H1 (cell line): ENCODE data around the gene TLL1. TPM values are rescaled to one million over a fixed set of nuclear protein-coding genes. Genes with fewer than 3 reads are reported as not detected.

ENCODE experiments used
- CTCF ChIA-PET: fragments of 300-600 bp; sonication (Branson Sonifier 250); formaldehyde crosslinking; loops from one replicate; lab custom pipeline; 2021; ENCODE audit not compliant: partially characterized antibody; lab: Charles Lee
- POLR2A ChIA-PET: fragments of 300-600 bp; sonication (Branson Sonifier 250); formaldehyde crosslinking; loops from one replicate; lab custom pipeline; 2021; ENCODE audit warnings: inconsistent platforms; ENCODE audit not compliant: partially characterized antibody; lab: Charles Lee
- DNase-seq, 2 experiments: peaks; one replicate each; pipeline versions ENCODE4 v3.0.0 to v3.0.0-alpha.2; 2010 to 2022; ENCODE audit warnings: low spot score in 2 of 2, low read depth in 1 of 2, mixed read lengths in 1 of 2
- FAIRE-seq: peaks from 2 replicates; lab custom pipeline; 2011; peaks lifted over from hg19 to GRCh38; lab: Jason Lieb, UNC
- H2AFZ ChIP-seq: 2 replicates; pipeline ENCODE4 v1.8.1; 2012; ENCODE audit warnings: low read length, inconsistent platforms
- H2AK5ac ChIP-seq: 2 replicates; pipeline ENCODE4 v1.6.1; 2013; ENCODE audit warnings: low read depth, low read length
- H2BK120ac ChIP-seq: replicated peaks from 2 replicates; pipeline ENCODE3; 2013; ENCODE audit warnings: low read depth, low read length, inconsistent platforms
- H2BK12ac ChIP-seq: 2 replicates; pipeline ENCODE4 v1.6.1; 2013; ENCODE audit warnings: low read depth, low read length
- H2BK15ac ChIP-seq: 2 replicates; pipeline ENCODE4 v1.6.1; 2013; ENCODE audit warnings: low read length
- H2BK20ac ChIP-seq: 2 replicates; pipeline ENCODE4 v1.6.1; 2013; ENCODE audit warnings: low read length
- H2BK5ac ChIP-seq: 2 replicates; pipeline ENCODE4 v1.6.1; 2013; ENCODE audit warnings: low read depth, low read length
- H3K14ac ChIP-seq: 2 replicates; pipeline ENCODE4 v1.6.1; 2013; ENCODE audit warnings: inconsistent platforms; ENCODE audit not compliant: insufficient read length
- H3K18ac ChIP-seq: 2 replicates; pipeline ENCODE4 v1.6.1; 2013; ENCODE audit warnings: low read length; ENCODE audit errors: extremely low read depth
- H3K23ac ChIP-seq: 2 replicates; pipeline ENCODE4 v1.6.1; 2013; ENCODE audit warnings: inconsistent platforms; ENCODE audit not compliant: insufficient read length
- H3K23me2 ChIP-seq: 2 replicates; pipeline ENCODE4 v1.6.1; 2013; ENCODE audit warnings: low read depth, low read length
- H3K27ac ChIP-seq: 2 replicates; pipeline ENCODE4 v1.6.1; 2011; ENCODE audit warnings: low read depth, low read length, inconsistent platforms
- H3K27me3 ChIP-seq, 4 experiments: replicated peaks in 1 of 4; 1 replicate in 1 of 4; 2 replicates in 3 of 4; pipeline versions ENCODE4 v1.6.1 to v1.8.1; 2011 to 2013; ENCODE audit warnings: low read length in 3 of 4, mild to moderate bottlenecking in 3 of 4, inconsistent platforms in 2 of 4, mixed read lengths in 2 of 4, moderate library complexity in 1 of 4; ENCODE audit not compliant: control insufficient read depth in 3 of 4, insufficient read depth in 3 of 4; ENCODE audit errors: extremely low read depth in 1 of 4
- H3K36me3 ChIP-seq, 4 experiments: 2 replicates each; pipeline versions ENCODE4 v1.6.1 to v1.8.1; 2011 to 2013; ENCODE audit warnings: mild to moderate bottlenecking in 4 of 4, low read length in 3 of 4, moderate library complexity in 2 of 4, control low read depth in 1 of 4, inconsistent platforms in 1 of 4; ENCODE audit not compliant: insufficient read depth in 4 of 4, control insufficient read depth in 2 of 4
- H3K4ac ChIP-seq: replicated peaks from 2 replicates; pipeline ENCODE3; 2013; ENCODE audit warnings: low read length, low read depth, mixed read lengths, inconsistent platforms; ENCODE audit not compliant: insufficient read length
- H3K4me1 ChIP-seq, 4 experiments: replicated peaks in 1 of 4; 1 replicate in 1 of 4; 2 replicates in 3 of 4; pipeline versions ENCODE4 v1.6.1 to v1.8.1; 2011 to 2013; ENCODE audit warnings: low read length in 3 of 4, inconsistent platforms in 2 of 4, mixed read lengths in 1 of 4; ENCODE audit not compliant: insufficient read depth in 4 of 4, control insufficient read depth in 3 of 4
- H3K4me2 ChIP-seq, 2 experiments: 2 replicates each; pipeline versions ENCODE4 v1.6.1 to v1.8.1; 2011 to 2013; ENCODE audit warnings: low read depth in 2 of 2, low read length in 2 of 2, control low read depth in 1 of 2, inconsistent platforms in 1 of 2, mild to moderate bottlenecking in 1 of 2; ENCODE audit not compliant: insufficient read depth in 1 of 2
- H3K4me3 ChIP-seq, 4 experiments: fragments of 200-600, 300-600 bp in 1 of 4; sonication (generic), shearing (Covaris generic), sonication (Bioruptor Twin) in 1 of 4; 2 replicates each; pipeline versions ENCODE4 v1.5.1 to v1.8.1; 2011 to 2016; ENCODE audit warnings: low read length in 4 of 4, low read depth in 3 of 4, control low read depth in 2 of 4, inconsistent platforms in 2 of 4, mild to moderate bottlenecking in 2 of 4, mixed read lengths in 1 of 4, moderate library complexity in 1 of 4; ENCODE audit not compliant: insufficient read depth in 2 of 4; ENCODE audit errors: extremely low read depth in 1 of 4
- H3K56ac ChIP-seq: replicated peaks from 2 replicates; pipeline ENCODE3; 2013; ENCODE audit warnings: low read depth, mild to moderate bottlenecking, mixed read lengths, low read length, inconsistent platforms; ENCODE audit not compliant: insufficient read length
- H3K79me1 ChIP-seq: 2 replicates; pipeline ENCODE4 v1.6.1; 2013; ENCODE audit warnings: low read depth, low read length, control low read depth
- H3K79me2 ChIP-seq, 2 experiments: 2 replicates each; pipeline versions ENCODE4 v1.6.1 to v1.8.1; 2012 to 2013; ENCODE audit warnings: low read length in 2 of 2, mild to moderate bottlenecking in 2 of 2, inconsistent platforms in 1 of 2; ENCODE audit not compliant: insufficient read depth in 2 of 2, control insufficient read depth in 1 of 2
- H3K9ac ChIP-seq, 4 experiments: replicated peaks in 1 of 4; 1 replicate in 1 of 4; 2 replicates in 3 of 4; pipeline versions ENCODE4 v1.6.1 to v1.8.1; 2011 to 2013; ENCODE audit warnings: low read depth in 3 of 4, low read length in 3 of 4, control low read depth in 2 of 4, mild to moderate bottlenecking in 2 of 4, moderate library complexity in 2 of 4, inconsistent platforms in 1 of 4; ENCODE audit errors: extremely low read depth in 1 of 4
- H3K9me3 ChIP-seq, 2 experiments: 2 replicates each; pipeline versions ENCODE4 v1.6.1 to v1.8.1; 2012 to 2013; ENCODE audit warnings: mild to moderate bottlenecking in 2 of 2, moderate library complexity in 2 of 2, control low read depth in 1 of 2, inconsistent platforms in 1 of 2, low read depth in 1 of 2, low read length in 1 of 2, mixed read lengths in 1 of 2; ENCODE audit not compliant: insufficient read depth in 2 of 2
- H4K20me1 ChIP-seq, 2 experiments: replicated peaks in 1 of 2; 2 replicates each; pipeline versions ENCODE3 to v1.8.1; 2011 to 2013; ENCODE audit warnings: inconsistent platforms in 2 of 2, low read length in 2 of 2, mild to moderate bottlenecking in 1 of 2; ENCODE audit not compliant: insufficient read depth in 2 of 2, control insufficient read depth in 1 of 2
- H4K5ac ChIP-seq: 2 replicates; pipeline ENCODE4 v1.6.1; 2013; ENCODE audit warnings: low read length, low read depth, mixed read lengths, inconsistent platforms; ENCODE audit not compliant: insufficient read length
- H4K8ac ChIP-seq: 2 replicates; pipeline ENCODE4 v1.8.0; 2013; ENCODE audit warnings: mild to moderate bottlenecking, moderate library complexity, low read length, inconsistent platforms; ENCODE audit not compliant: insufficient read depth; ENCODE audit errors: extremely low read depth
- H4K91ac ChIP-seq: replicated peaks from 2 replicates; pipeline ENCODE3; 2013; ENCODE audit warnings: low read length, mixed read lengths, inconsistent platforms; ENCODE audit not compliant: insufficient read length
- CHD2 ChIP-seq: IDR thresholded peaks from 2 replicates; pipeline ENCODE4 v1.6.1; 2012; ENCODE audit warnings: low read length, improper control_type of control experiment
- EP300 ChIP-seq, 2 experiments: IDR thresholded peaks; 1 replicate in 1 of 2; 2 replicates in 1 of 2; pipeline ENCODE4 v1.6.1; 2011 to 2012; ENCODE audit warnings: low read depth in 2 of 2, low read length in 2 of 2, mild to moderate bottlenecking in 2 of 2, borderline replicate concordance in 1 of 2, inconsistent platforms in 1 of 2, moderate library complexity in 1 of 2
- FOSL1 ChIP-seq: IDR thresholded peaks from 2 replicates; pipeline ENCODE4 v1.6.1; 2011; ENCODE audit warnings: mild to moderate bottlenecking, low read depth, low read length, moderate library complexity; ENCODE audit not compliant: insufficient read depth
- GABPA ChIP-seq: IDR thresholded peaks from 2 replicates; pipeline ENCODE4 v1.6.1; 2011; ENCODE audit warnings: mild to moderate bottlenecking, low read length, moderate library complexity, borderline replicate concordance; ENCODE audit not compliant: insufficient read depth
- JUND ChIP-seq: IDR thresholded peaks from 2 replicates; pipeline ENCODE4 v1.6.1; 2011; ENCODE audit warnings: mild to moderate bottlenecking, improper control_type of control experiment, low read length
- NANOG ChIP-seq: IDR thresholded peaks from 2 replicates; pipeline ENCODE4 v1.6.1; 2011; ENCODE audit warnings: low read length, low read depth, mild to moderate bottlenecking, inconsistent platforms; ENCODE audit not compliant: insufficient read depth, poor library complexity, severe bottlenecking
- PHF8 ChIP-seq: fragments of 200-600 bp; sonication (generic); conservative IDR thresholded peaks from 2 replicates; pipeline ENCODE4 v1.7.1; 2012; ENCODE audit warnings: low read depth, mild to moderate bottlenecking, inconsistent platforms, low read length, moderate library complexity
- RFX5 ChIP-seq: IDR thresholded peaks from 2 replicates; pipeline ENCODE4 v1.6.1; 2011; ENCODE audit warnings: low read depth, low read length, improper control_type of control experiment, borderline replicate concordance
- SAP30 ChIP-seq: fragments of 300-600 bp; sonication (generic); IDR thresholded peaks from 2 replicates; pipeline ENCODE4 v1.7.1; 2012; ENCODE audit warnings: low read length, moderate library complexity, mild to moderate bottlenecking, inconsistent platforms; ENCODE audit not compliant: insufficient read depth, insufficient replicate concordance
- SIRT6 ChIP-seq: IDR thresholded peaks from one replicate; pipeline ENCODE4 v1.7.1; 2012; ENCODE audit warnings: low read length, inconsistent platforms
- SIX5 ChIP-seq: IDR thresholded peaks from 2 replicates; pipeline ENCODE4 v1.6.1; 2011; ENCODE audit warnings: mild to moderate bottlenecking, low read depth, low read length
- TCF12 ChIP-seq: IDR thresholded peaks from 2 replicates; pipeline ENCODE4 v1.6.1; 2011; ENCODE audit warnings: low read depth, mild to moderate bottlenecking, low read length
- TEAD4 ChIP-seq: IDR thresholded peaks from 2 replicates; pipeline ENCODE4 v1.6.1; 2012; ENCODE audit warnings: low read depth, low read length, inconsistent platforms, mixed read lengths
- WGBS, 2 experiments: shearing (Covaris generic) in 1 of 2; methylation state at CpG; one replicate each; pipeline versions ENCODE4 v1.1.6 to v1.1.7; 2013 to 2015; ENCODE audit warnings: low lambda C conversion rate in 2 of 2, mixed read lengths in 2 of 2, inconsistent platforms in 1 of 2, low coverage in 1 of 2, missing lambda C conversion rate in 1 of 2; ENCODE audit not compliant: insufficient replicate concordance in 2 of 2, insufficient coverage in 1 of 2, insufficient read length in 1 of 2; ENCODE audit errors: extremely low coverage in 1 of 2, missing lambda C conversion rate in 1 of 2; 5-methylcytosine and 5-hydroxymethylcytosine counted together
- polyA plus RNA-seq, 7 experiments: library from polyadenylated mRNA; depleted of rRNA in 3 of 7; stranded (reverse) in 5 of 7; unstranded in 2 of 7; fragments of >200 nt in 5 of 7; fragments of 200-250 nt in 2 of 7; gene quantifications; 1 replicate in 5 of 7; 2 replicates in 1 of 7; 4 replicates in 1 of 7; pipeline versions ENCODE4 v1.2.1 to v1.2.3, GENCODE V29; 2011 to 2013; ENCODE audit warnings: missing spikeins in 2 of 7, mixed read lengths in 2 of 7
- total RNA-seq: library from RNA; stranded (reverse); fragmentation: NEBNext Ultra II Directional; extraction: Animal tissue kit (Norgen Biotek cat#: 25700); gene quantifications from 2 replicates; pipeline ENCODE4 v1.2.1, GENCODE V29; 2021

The TLL1 gene
- total and polyA plus RNA-seq, 2 of the 8 experiments (the other 6 are each of a cell fraction or from before 2014, with no cell fraction given): 0.18 to 1.1 TPM

- no peaks in the 10 kb centered on the region for H3K4me1 ChIP-seq
- ChIA-PET POLR2A (no interaction called here), CTCF (no interaction called here)
- no peak overlapping the region for H3K4me3 ChIP-seq
- H3K4ac ChIP-seq: no peak overlapping the region
- no peak overlapping the region for H2BK120ac ChIP-seq
- H3K23me2 ChIP-seq: no peaks in the 10 kb centered on the region
- H2BK20ac ChIP-seq: no peak overlapping the region
- no peaks in the 10 kb centered on the region for H3K27me3 ChIP-seq
- no peak overlapping the region for H2BK15ac ChIP-seq
- TF ChIP-seq SAP30 (no peak), TEAD4 (no peak), EP300 (IDR thresholded peaks at IDR 0.05; ENCODE audit: borderline replicate concordance in 1 of 2, low read depth in 2 of 2, low read length in 2 of 2) (no peak), CHD2 (no peak), JUND (no peak), RFX5 (no peak), SIRT6 (no peak), NANOG (no peak), PHF8 (no peak), GABPA (no peak), FOSL1 (no peak), SIX5 (no peak), TCF12 (no peak)
- no peak overlapping the region for H4K5ac ChIP-seq
- no peak overlapping the region for H4K91ac ChIP-seq
- H2BK5ac ChIP-seq: no peak overlapping the region
- H3K79me2 ChIP-seq: no peaks in the 10 kb centered on the region
- H3K27ac ChIP-seq: no peak overlapping the region
- no peak overlapping the region for H3K14ac ChIP-seq
- H4K20me1 ChIP-seq: no peaks in the 10 kb centered on the region
- H2AFZ ChIP-seq: no peak overlapping the region
- H2BK12ac ChIP-seq: no peak overlapping the region
- no peak overlapping the region for H3K18ac ChIP-seq
- H3K4me2 ChIP-seq: no peak overlapping the region
- H3K36me3 ChIP-seq: no peaks in the 10 kb centered on the region
- no peak overlapping the region for H4K8ac ChIP-seq
- no peak overlapping the region for H3K9ac ChIP-seq
- no peak overlapping the region for H2AK5ac ChIP-seq
- no peak overlapping the region for H3K56ac ChIP-seq
- H3K79me1 ChIP-seq: no peaks in the 10 kb centered on the region
- FAIRE-seq: no peak
- DNase-seq: no peak
- no peaks in the 10 kb centered on the region for H3K9me3 ChIP-seq
- 93% methylated on average over 2 of the region's 2 CpGs; no CpG with 5 or more reads in 1 of the 2 experiments for WGBS, 2 experiments
- H3K23ac ChIP-seq: no peak overlapping the region
These were observed 192.3 kb downstream of the TLL1 start for GRCh38 chr4:166065324-166065723.
